Left lung (tissue), 10 donors: ENCODE data around the gene RPE. TPM values are rescaled to one million over a fixed set of nuclear protein-coding genes. Genes with fewer than 3 reads are reported as not detected.
A peak's percentile ranks its signal among the peaks of the same experiment; 100 is the strongest.

Experiments used
- ATAC-seq: fragments of 200-7000 bp; cut with Tn5 transposase; one replicate; pipeline ENCODE4 v1.9.1; 2020; ENCODE audit warnings: moderate library complexity
- DNase-seq, 4 donors: peaks; one replicate each; pipeline ENCODE4 v3.0.0-alpha.2; 2013 to 2020
- H3K27ac ChIP-seq, 2 donors: fragments of 200-600 bp; sonication (generic) in 1 of 2; one replicate each; pipeline versions ENCODE4 v1.5.0 to v1.8.0; 2020 to 2021
- H3K27me3 ChIP-seq, 2 donors: fragments of 200-600 bp; sonication (generic) in 1 of 2; one replicate each; pipeline versions ENCODE4 v1.5.0 to v1.8.0; 2020 to 2021
- H3K36me3 ChIP-seq, 2 donors: fragments of 200-600 bp; sonication (generic) in 1 of 2; one replicate each; pipeline versions ENCODE4 v1.5.0 to v1.8.0; 2020 to 2021
- H3K4me1 ChIP-seq, 2 donors: fragments of 200-600 bp; one replicate each; pipeline ENCODE4 v1.8.0; 2021
- H3K4me3 ChIP-seq, 2 donors: fragments of 200-600 bp; sonication (generic) in 1 of 2; one replicate each; pipeline versions ENCODE4 v1.5.0 to v1.8.0; 2020 to 2021; ENCODE audit warnings: mild to moderate bottlenecking in 1 of 2
- H3K9me3 ChIP-seq, 2 donors: fragments of 200-600 bp; sonication (generic) in 1 of 2; one replicate each; pipeline versions ENCODE4 v1.5.0 to v1.8.0; 2020 to 2021
- CTCF ChIP-seq, 2 donors: fragments of 200-600 bp; sonication (generic) in 1 of 2; IDR thresholded peaks; one replicate each; pipeline versions ENCODE4 v1.5.0 to v1.8.0; 2021; ENCODE audit warnings: antibody characterized with exemption in 2 of 2
- intact Hi-C, 2 donors: fragments of 100-400 bp; cut with DNase I; formaldehyde crosslinking; loops; one replicate each; pipeline versions ENCODE4 v1.11.2 to v1.14.2; 2022
- polyA plus RNA-seq, 6 donors: library from polyadenylated mRNA; unstranded; fragments of 120-200 nt; gene quantifications; one replicate each; pipeline ENCODE4 v1.2.1, GENCODE V29; 2013; ENCODE audit not compliant: insufficient read length in 6 of 6
- total RNA-seq, 2 donors: library from RNA; stranded (reverse); fragmentation: NEBNext Ultra II Directional; extraction: Animal tissue kit (Norgen Biotek cat#: 25700); gene quantifications; one replicate each; pipeline ENCODE4 v1.2.1, GENCODE V29; 2021
- donor health status: DM: no; HTN: yes; CAD: no.
- donor health status: DM: no; HTN: no; CAD: no.

The RPE gene
- total and polyA plus RNA-seq, 8 donors = 48.0 to 65.9 (median 53.6) TPM

- no peaks in the 10 kb centered on the region for H3K27me3 ChIP-seq
- no peak overlapping the region for H3K4me3 ChIP-seq
- no peak for TF ChIP-seq CTCF (IDR thresholded peaks at IDR 0.05)
- no peaks in the 10 kb centered on the region for H3K4me1 ChIP-seq
- H3K9me3 ChIP-seq = peaks cover 0 to 19% of the 10 kb centered on the region in 2 donors
- no peak overlapping the region for H3K27ac ChIP-seq
- intact Hi-C loops = no loop called here
- ATAC-seq (no peak), DNase-seq (peak in 2 of 4 donors; percentile 7 to 8)
- peaks cover 0 to 31% of the 10 kb centered on the region in 2 donors for H3K36me3 ChIP-seq
Measured at GRCh38 chr2:210049831-210050230, 47.4 kb downstream of the RPE start.

GRCh38 chr2:210050885-210051284, 48.4 kb downstream of the RPE start:
- H3K36me3 ChIP-seq = peaks cover 0 to 36% of the 10 kb centered on the region in 2 donors
- no peak for DNase-seq
- no peaks in the 10 kb centered on the region for H3K4me1 ChIP-seq
- peaks cover 0 to 27% of the 10 kb centered on the region in 2 donors for H3K9me3 ChIP-seq
- intact Hi-C loops = no loop called here
- no peak for ATAC-seq
- no peak overlapping the region for H3K4me3 ChIP-seq
- no peak for TF ChIP-seq CTCF (IDR thresholded peaks at IDR 0.05)
- no peak overlapping the region for H3K27ac ChIP-seq
- H3K27me3 ChIP-seq = no peaks in the 10 kb centered on the region

- no peak overlapping the region for H3K27ac ChIP-seq
- H3K4me1 ChIP-seq = no peaks in the 10 kb centered on the region
- TF ChIP-seq CTCF (IDR thresholded peaks at IDR 0.05) = no peak
- ATAC-seq (no peak), DNase-seq (no peak)
- peaks cover 0 to 25% of the 10 kb centered on the region in 2 donors for H3K9me3 ChIP-seq
- no peak overlapping the region for H3K4me3 ChIP-seq
- intact Hi-C loops = no loop called here
- no peaks in the 10 kb centered on the region for H3K27me3 ChIP-seq
- peaks cover 0 to 33% of the 10 kb centered on the region in 2 donors for H3K36me3 ChIP-seq
Measured at GRCh38 chr2:210054696-210055095, 52.3 kb downstream of the RPE start.

GRCh38 chr2:210055825-210056224, 53.4 kb downstream of the RPE start:
- no peak overlapping the region for H3K27ac ChIP-seq

GRCh38 chr2:210063306-210063705, 60.9 kb downstream of the RPE start:
- Histone ChIP-seq H3K36me3 (peaks cover 0 to 14% of the 10 kb centered on the region in 2 donors), H3K9me3 (peaks cover 0 to 6% of the 10 kb centered on the region in 2 donors), H3K27ac (no peak overlapping the region), H3K27me3 (no peaks in the 10 kb centered on the region), H3K4me1 (no peaks in the 10 kb centered on the region), H3K4me3 (no peak overlapping the region)
- no peak for TF ChIP-seq CTCF (IDR thresholded peaks at IDR 0.05)
- ATAC-seq = no peak
- intact Hi-C loops = no loop called here
- no peak for DNase-seq

More at GRCh38 chr2:210055825-210056224, 53.4 kb downstream of the RPE start:
- ATAC-seq (no peak), DNase-seq (no peak)
- Histone ChIP-seq H3K36me3 (peaks cover 0 to 33% of the 10 kb centered on the region in 2 donors), H3K4me1 (no peaks in the 10 kb centered on the region), H3K9me3 (peaks cover 0 to 25% of the 10 kb centered on the region in 2 donors), H3K27me3 (no peaks in the 10 kb centered on the region), H3K4me3 (no peak overlapping the region)
- TF ChIP-seq CTCF (IDR thresholded peaks at IDR 0.05) = no peak
- intact Hi-C loops = no loop called here

Other genes starting within 250 kb of the RPE start
- under 1 TPM in 1 of 2 donors, not detected in 1; 0.06 TPM for gene UNC80, start 230.8 kb upstream of the RPE start, total RNA-seq
- 1 to 10 TPM; 1.2 to 1.8 (median 1.4) TPM for gene UNC80, start 230.8 kb upstream of the RPE start, polyA plus RNA-seq
- 10 to 100 TPM; 29.6 to 31.5 TPM for gene KANSL1L, start 168.8 kb downstream of the RPE start, total RNA-seq
- gene KANSL1L, start 168.8 kb downstream of the RPE start, polyA plus RNA-seq = 10 to 100 TPM; 45.6 to 54.6 (median 50.1) TPM
- 10 to 100 TPM; 17.0 to 32.9 TPM for gene ACADL, start 222.8 kb downstream of the RPE start, total RNA-seq
- 10 to 100 TPM; 14.6 to 28.4 (median 18.8) TPM for gene ACADL, start 222.8 kb downstream of the RPE start, polyA plus RNA-seq